ENCODE data around the gene NHLRC2.
A peak's percentile ranks its signal among the peaks of the same experiment; 100 is the strongest.
"Not testable (repeated sequence)": the region's sequence is repeated elsewhere in the genome, so short reads cannot be mapped to it uniquely, and the experiment has no call there.

The NHLRC2 gene

GRCh38 chr10:113854013-113854760, at the start of gene NHLRC2, which contains the start of gene DCLRE1A:
TSS of gene NHLRC2 (plus strand) at chr10:113854661. CDS start at chr10:113854873, 212 bp downstream.
TSS of gene DCLRE1A (minus strand) at chr10:113854082. CDS start at chr10:113853182, 900 bp downstream.
- TF ChIP-seq CTCF (IDR thresholded peaks at IDR 0.05), result no peak
- H3K4me3 ChIP-seq, result peak within 1 kb of the TSS; percentile 79
- DNase-seq (ENCODE audit: low spot score), result peak; percentile 82
- peak within 1 kb of the TSS; percentile 79 to 90 for H3K27ac ChIP-seq

- no peak for TF ChIP-seq CTCF (IDR thresholded peaks at IDR 0.05)
- no peak overlapping the region for H3K27ac ChIP-seq
- no peak overlapping the region for H3K4me3 ChIP-seq
- DNase-seq (ENCODE audit: low spot score), result no peak
These were observed 48.0 kb upstream of the NHLRC2 start for GRCh38 chr10:113806503-113806902.

GRCh38 chr10:113808168-113808567, 46.3 kb upstream of the NHLRC2 start:
- no peak for TF ChIP-seq CTCF (IDR thresholded peaks at IDR 0.05)
- no peak overlapping the region for H3K27ac ChIP-seq
- no peak overlapping the region for H3K4me3 ChIP-seq
- no peak for DNase-seq (ENCODE audit: low spot score)

- not testable (repeated sequence) for H3K27ac ChIP-seq; DNase-seq (ENCODE audit: low spot score); H3K4me3 ChIP-seq
These were observed 39.8 kb upstream of the NHLRC2 start for GRCh38 chr10:113814700-113815099.

- no peak overlapping the region for H3K27ac ChIP-seq
- no peak for DNase-seq (ENCODE audit: low spot score)
- H3K4me3 ChIP-seq, result no peak overlapping the region
- TF ChIP-seq CTCF (IDR thresholded peaks at IDR 0.05), result no peak
These were observed 34.5 kb upstream of the NHLRC2 start for GRCh38 chr10:113819989-113820388.

GRCh38 chr10:113820507-113820906, 34.0 kb upstream of the NHLRC2 start:
- Histone ChIP-seq H3K27ac (no peak overlapping the region), H3K4me3 (no peak overlapping the region)
- TF ChIP-seq CTCF (IDR thresholded peaks at IDR 0.05), result no peak
- no peak for DNase-seq (ENCODE audit: low spot score)

GRCh38 chr10:113821306-113821705, 33.2 kb upstream of the NHLRC2 start:
- not testable (repeated sequence) for H3K27ac ChIP-seq; H3K4me3 ChIP-seq; DNase-seq (ENCODE audit: low spot score)

- no peak for DNase-seq (ENCODE audit: low spot score)
- TF ChIP-seq CTCF (IDR thresholded peaks at IDR 0.05), result no peak
- Histone ChIP-seq H3K27ac (no peak overlapping the region), H3K4me3 (no peak overlapping the region)
These were observed 32.3 kb upstream of the NHLRC2 start for GRCh38 chr10:113822174-113822573.
